Measurements from ENCODE around the gene RPS24. TPM values are rescaled to one million over a fixed set of nuclear protein-coding genes. Genes with fewer than 3 reads are reported as not detected.

The RPS24 gene
- total and polyA plus RNA-seq, 9 of the 15 experiments (the other 6 are each of a cell fraction or from before 2014, with no cell fraction given): 1,947 to 7,307 (median 5,944) TPM

GRCh38 chr10:78047314-78047891 lies 13.7 kb downstream of the RPS24 start (continued):
- no peak for TF ChIP-seq PATZ1 (CRISPR knock-in tag; IDR thresholded peaks at IDR 0.05; ENCODE audit: borderline replicate concordance)
- no peak for TF ChIP-seq MEF2A (IDR thresholded peaks at IDR 0.05; ENCODE audit: control insufficient read depth, low read depth, low read length)
- no peak for TF ChIP-seq PYGO2 (tag; IDR thresholded peaks at IDR 0.05)
- TF ChIP-seq NR2F6 (CRISPR knock-in tag; IDR thresholded peaks at IDR 0.05): no peak
- TF ChIP-seq BCL6 (CRISPR knock-in tag; IDR thresholded peaks at IDR 0.05): no peak
- TF ChIP-seq GABPB1 (CRISPR knock-in tag; IDR thresholded peaks at IDR 0.05): peak; percentile 28; the same call in 1 of the 2 replicates
- no peak for TF ChIP-seq ETS2 (tag; IDR thresholded peaks at IDR 0.05; ENCODE audit: borderline replicate concordance, poor library complexity, severe bottlenecking)
- peak; percentile 31; the same call in 1 of the 2 replicates for TF ChIP-seq JUN (IDR thresholded peaks at IDR 0.05; ENCODE audit: borderline replicate concordance, low read depth, low read length)
- TF ChIP-seq JUN (CRISPR knock-in tag; IDR thresholded peaks at IDR 0.05; ENCODE audit: borderline replicate concordance): no peak
- no peak for TF ChIP-seq ZBTB43 (CRISPR knock-in tag; IDR thresholded peaks at IDR 0.05)
- peak; percentile 37; the same call in 1 of the 2 replicates for TF ChIP-seq RB1 (IDR thresholded peaks at IDR 0.05; ENCODE audit: low read depth)
- TF ChIP-seq ZNF384 (IDR thresholded peaks at IDR 0.05; ENCODE audit: low read depth, low read length): peak; percentile 49; the same call in 1 of the 2 replicates
- 0 out of 4 replicates have a peak, but pooled peaks of 1 of the 2 experiments have one; percentile 26 for TF ChIP-seq FOXK2 (conservative IDR thresholded peaks at IDR 0.05 in 1 of 2, IDR thresholded peaks at IDR 0.05 in 1 of 2; ENCODE audit: low read depth in 2 of 2)
- peak; percentile 89 to 95 for TF ChIP-seq RAD21 (CRISPR knock-in tag; conservative IDR thresholded peaks at IDR 0.05 in 1 of 2, IDR thresholded peaks at IDR 0.05 in 1 of 2)
- TF ChIP-seq HIVEP1 (CRISPR knock-in tag; IDR thresholded peaks at IDR 0.05): no peak
- no peak for TF ChIP-seq HDGF (IDR thresholded peaks at IDR 0.05)
- no peak; the same call in 1 of the 2 replicates for TF ChIP-seq ESRRA (IDR thresholded peaks at IDR 0.05; ENCODE audit: borderline replicate concordance, low read depth)
- TF ChIP-seq ZNF699 (CRISPR knock-in tag; IDR thresholded peaks at IDR 0.05; ENCODE audit: insufficient replicate concordance): no peak
- TF ChIP-seq ELF4 (CRISPR knock-in tag; IDR thresholded peaks at IDR 0.05): 0 out of 2 replicates have a peak, but pooled peaks have one; percentile 18
- no peak for TF ChIP-seq MCM7 (IDR thresholded peaks at IDR 0.05)
- peak in 1 of 2 experiments; percentile 54; a peak in 1 of 4 replicates for TF ChIP-seq RCOR1 (IDR thresholded peaks at IDR 0.05; ENCODE audit: borderline replicate concordance in 1 of 2, low read depth in 2 of 2, low read length in 2 of 2)
- 0 out of 2 replicates have a peak, but pooled peaks have one; percentile 45 for TF ChIP-seq ATF4 (CRISPR knock-in tag; IDR thresholded peaks at IDR 0.05)
- no peak for TF ChIP-seq USF2 (CRISPR knock-in tag; IDR thresholded peaks at IDR 0.05)

All from K562 (cell line).